ENCODE data around the gene DUOXA1. TPM values are rescaled to one million over a fixed set of nuclear protein-coding genes. Genes with fewer than 3 reads are reported as not detected.
"Not testable (repeated sequence)": the region's sequence is repeated elsewhere in the genome, so short reads cannot be mapped to it uniquely, and the experiment has no call there.

Gene DUOXA1
- total RNA-seq, 2 experiments from 2014 or later, result 0.19 to 0.36 TPM

- POLR2A ChIA-PET, result interaction anchor here (0.6 kb wide), 2 partner anchors 24 to 27 kb away, joined by 3 to 4 read pairs; no protein-coding TSS in a partner anchor
- H3K4me1 Mint-ChIP-seq (ENCODE audit: low read depth), result peaks cover 12% of the 10 kb centered on the region
- intact Hi-C loops (cut with micrococcal nuclease), result no loop called here
- H3K27me3 Mint-ChIP-seq, result peaks cover 26% of the 10 kb centered on the region
- H3K4me3 Mint-ChIP-seq, result no peak overlapping the region
- H3K36me3 Mint-ChIP-seq, result no peaks in the 10 kb centered on the region
- no peak for DNase-seq
- no peak overlapping the region for H3K27ac Mint-ChIP-seq
- CTCF ChIA-PET, result interaction anchor here (0.6 to 1.9 kb wide), 5 partner anchors 9 to 25 kb away, joined by 3 to 7 read pairs (median 4); no protein-coding TSS in a partner anchor
- no peaks in the 10 kb centered on the region for H3K9me3 Mint-ChIP-seq
These were observed 8.0 kb upstream of the DUOXA1 start for GRCh38 chr15:45137703-45138102.

GRCh38 chr15:45136378-45136764, 6.7 kb upstream of the DUOXA1 start:
- CTCF ChIA-PET, result interaction anchor here (1.0 to 7.9 kb wide), 2 partner anchors 17 to 86 kb away, joined by 3 to 65 read pairs; no protein-coding TSS in a partner anchor
- H3K27me3 Mint-ChIP-seq, result peaks cover 28% of the 10 kb centered on the region
- peak overlapping the region; percentile 16 for H3K4me3 Mint-ChIP-seq
- no peaks in the 10 kb centered on the region for H3K9me3 Mint-ChIP-seq
- no peaks in the 10 kb centered on the region for H3K36me3 Mint-ChIP-seq
- POLR2A ChIA-PET, result no interaction called here
- intact Hi-C loops (cut with micrococcal nuclease), result no loop called here
- peaks cover 12% of the 10 kb centered on the region for H3K4me1 Mint-ChIP-seq (ENCODE audit: low read depth)
- no peak for DNase-seq
- H3K27ac Mint-ChIP-seq, result no peak overlapping the region

- H3K9me3 Mint-ChIP-seq; POLR2A ChIA-PET; H3K27ac Mint-ChIP-seq; H3K36me3 Mint-ChIP-seq; DNase-seq; intact Hi-C loops (cut with micrococcal nuclease): not testable (repeated sequence)
- CTCF ChIA-PET, result interaction anchor here (1.0 to 7.9 kb wide), 3 partner anchors 16 to 87 kb away, joined by 3 to 65 read pairs (median 3); no protein-coding TSS in a partner anchor
- peaks cover 28% of the 10 kb centered on the region for H3K27me3 Mint-ChIP-seq
- H3K4me1 Mint-ChIP-seq (ENCODE audit: low read depth), result peaks cover 12% of the 10 kb centered on the region
- peak overlapping the region; percentile 16 for H3K4me3 Mint-ChIP-seq
These were observed 6.2 kb upstream of the DUOXA1 start for GRCh38 chr15:45135705-45136377.

- peaks cover 33% of the 10 kb centered on the region for H3K27me3 Mint-ChIP-seq
- H3K4me3 Mint-ChIP-seq, result peak overlapping the region; percentile 49
- H3K4me1 Mint-ChIP-seq (ENCODE audit: low read depth), result peaks cover 12% of the 10 kb centered on the region
- DNase-seq, result peak; percentile 43
- H3K27ac Mint-ChIP-seq, result no peak overlapping the region
- intact Hi-C loops (cut with micrococcal nuclease), result no loop called here
- CTCF ChIA-PET, result interaction anchor here (0.7 to 7.9 kb wide), 5 partner anchors 8 to 320 kb away, joined by 3 to 65 read pairs (median 3); no protein-coding TSS in a partner anchor
- no peaks in the 10 kb centered on the region for H3K9me3 Mint-ChIP-seq
- POLR2A ChIA-PET, result no interaction called here
- no peaks in the 10 kb centered on the region for H3K36me3 Mint-ChIP-seq
These were observed 5.3 kb upstream of the DUOXA1 start for GRCh38 chr15:45134682-45135604.

GRCh38 chr15:45134046-45134445, 4.4 kb upstream of the DUOXA1 start:
- ChIA-PET POLR2A (interaction anchor here (1.3 kb wide), 1 partner anchor 29 kb away, joined by 3 read pairs; no protein-coding TSS in a partner anchor), CTCF (interaction anchor here (7.9 kb wide), 1 partner anchor 14 kb away, joined by 65 read pairs; no protein-coding TSS in a partner anchor)
- no peaks in the 10 kb centered on the region for H3K9me3 Mint-ChIP-seq
- intact Hi-C loops (cut with micrococcal nuclease), result no loop called here
- H3K27ac Mint-ChIP-seq, result no peak overlapping the region
- H3K36me3 Mint-ChIP-seq, result no peaks in the 10 kb centered on the region
- no peak for DNase-seq
- H3K27me3 Mint-ChIP-seq, result peaks cover 34% of the 10 kb centered on the region
- H3K4me3 Mint-ChIP-seq, result no peak overlapping the region
- peaks cover 12% of the 10 kb centered on the region for H3K4me1 Mint-ChIP-seq (ENCODE audit: low read depth)

- H3K27me3 Mint-ChIP-seq, result peaks cover 39% of the 10 kb centered on the region
- H3K4me3 Mint-ChIP-seq, result no peak overlapping the region
- DNase-seq, result no peak
- no peak overlapping the region for H3K27ac Mint-ChIP-seq
- CTCF ChIA-PET, result interaction anchor here (1.4 to 7.9 kb wide), 2 partner anchors 11 to 14 kb away, joined by 3 to 65 read pairs; no protein-coding TSS in a partner anchor
- H3K36me3 Mint-ChIP-seq, result no peaks in the 10 kb centered on the region
- peaks cover 12% of the 10 kb centered on the region for H3K4me1 Mint-ChIP-seq (ENCODE audit: low read depth)
- no peaks in the 10 kb centered on the region for H3K9me3 Mint-ChIP-seq
- POLR2A ChIA-PET, result interaction anchor here (0.5 to 1.3 kb wide), 2 partner anchors 30 to 807 kb away, joined by 3 read pairs; no protein-coding TSS in a partner anchor
- intact Hi-C loops (cut with micrococcal nuclease), result loop anchor here (2.0 kb wide), 1 partner anchor 15 kb away; no protein-coding TSS in a partner anchor
These were observed 3.9 kb upstream of the DUOXA1 start for GRCh38 chr15:45133561-45133920.

- POLR2A ChIA-PET, result interaction anchor here (0.5 to 1.3 kb wide), 2 partner anchors 31 to 806 kb away, joined by 3 read pairs; no protein-coding TSS in a partner anchor
- intact Hi-C loops (cut with micrococcal nuclease), result loop anchor here (2.0 kb wide), 1 partner anchor 14 kb away; no protein-coding TSS in a partner anchor
- CTCF ChIA-PET, result interaction anchor here (0.8 to 7.9 kb wide), 3 partner anchors 10 to 17 kb away, joined by 3 to 65 read pairs (median 3); no protein-coding TSS in a partner anchor
- Mint-ChIP-seq H3K9me3 (no peaks in the 10 kb centered on the region), H3K4me3 (no peak overlapping the region), H3K27ac (no peak overlapping the region), H3K36me3 (no peaks in the 10 kb centered on the region), H3K4me1 (ENCODE audit: low read depth) (peaks cover 12% of the 10 kb centered on the region), H3K27me3 (peaks cover 43% of the 10 kb centered on the region)
- no peak for DNase-seq
These were observed 3.3 kb upstream of the DUOXA1 start for GRCh38 chr15:45132844-45133560.

GRCh38 chr15:45131510-45131909, 1.8 kb upstream of the DUOXA1 start:
- ChIA-PET POLR2A (no interaction called here), CTCF (interaction anchor here (1.2 to 7.9 kb wide), 2 partner anchors 12 to 31 kb away, joined by 4 to 65 read pairs; no protein-coding TSS in a partner anchor)
- Mint-ChIP-seq H3K9me3 (no peaks in the 10 kb centered on the region), H3K36me3 (no peaks in the 10 kb centered on the region), H3K4me3 (no peak overlapping the region), H3K4me1 (ENCODE audit: low read depth) (peaks cover 10% of the 10 kb centered on the region), H3K27ac (no peak overlapping the region), H3K27me3 (peaks cover 46% of the 10 kb centered on the region)
- no peak for DNase-seq
- intact Hi-C loops (cut with micrococcal nuclease), result no loop called here

- Mint-ChIP-seq H3K4me3 (no peak overlapping the region), H3K27me3 (peaks cover 50% of the 10 kb centered on the region), H3K36me3 (no peaks in the 10 kb centered on the region), H3K4me1 (ENCODE audit: low read depth) (peaks cover 5% of the 10 kb centered on the region), H3K9me3 (no peaks in the 10 kb centered on the region), H3K27ac (no peak overlapping the region)
- intact Hi-C loops (cut with micrococcal nuclease), result no loop called here
- DNase-seq, result no peak
- ChIA-PET POLR2A (no interaction called here), CTCF (interaction anchor here (1.2 to 7.9 kb wide), 3 partner anchors 11 to 32 kb away, joined by 3 to 65 read pairs (median 4); no protein-coding TSS in a partner anchor)
These were observed 767 bp upstream of the DUOXA1 start for GRCh38 chr15:45130291-45131000.

GRCh38 chr15:45128971-45129639, 574 bp downstream of the DUOXA1 start:
- no peak for DNase-seq
- POLR2A ChIA-PET, result no interaction called here
- H3K27me3 Mint-ChIP-seq, result peaks cover 48% of the 10 kb centered on the region

More at GRCh38 chr15:45128971-45129639, 574 bp downstream of the DUOXA1 start:
- H3K9me3 Mint-ChIP-seq, result no peaks in the 10 kb centered on the region
- H3K4me3 Mint-ChIP-seq, result no peak overlapping the region
- H3K4me1 Mint-ChIP-seq (ENCODE audit: low read depth), result no peaks in the 10 kb centered on the region
- intact Hi-C loops (cut with micrococcal nuclease), result loop anchor here (5.0 kb wide), 2 partner anchors 273 to 328 kb away; a partner anchor contains a TSS
- CTCF ChIA-PET, result interaction anchor here (0.6 to 7.9 kb wide), 2 partner anchors 10 to 828 kb away, joined by 4 to 65 read pairs; no protein-coding TSS in a partner anchor
- no peak overlapping the region for H3K27ac Mint-ChIP-seq
- no peaks in the 10 kb centered on the region for H3K36me3 Mint-ChIP-seq
